ENCODE results near the gene ORAI2.
"Not testable (repeated sequence)": the region's sequence is repeated elsewhere in the genome, so short reads cannot be mapped to it uniquely, and the experiment has no call there.

Gene ORAI2

GRCh38 chr7:102498321-102498720, 64.9 kb downstream of the ORAI2 start:
- DNase-seq (ENCODE audit: low read depth, low spot score) = not testable (repeated sequence)

- not testable (repeated sequence) for DNase-seq (ENCODE audit: low read depth, low spot score)
These were observed 69.8 kb downstream of the ORAI2 start for GRCh38 chr7:102503141-102503540.

- DNase-seq (ENCODE audit: low read depth, low spot score) = not testable (repeated sequence)
These were observed 72.2 kb downstream of the ORAI2 start for GRCh38 chr7:102505298-102506185.
